ENCODE measurements around the gene HPF1. TPM values are rescaled to one million over a fixed set of nuclear protein-coding genes. Genes with fewer than 3 reads are reported as not detected.

Gene HPF1
- total and polyA plus RNA-seq, 10 donors, result 15.7 to 47.6 (median 22.4) TPM

- no peaks in the 10 kb centered on the region for H3K4me1 ChIP-seq
- TF ChIP-seq CTCF (IDR thresholded peaks at IDR 0.05 in 8 of 11, conservative IDR thresholded peaks at IDR 0.05 in 3 of 11) (no peak), POLR2A (IDR thresholded peaks at IDR 0.05) (no peak), POLR2AphosphoS5 (IDR thresholded peaks at IDR 0.05) (no peak)
- no peak for DNase-seq
- H3K27me3 ChIP-seq (replicated peaks in 1 of 7), result peaks cover 0 to 3% (median 0%) of the 10 kb centered on the region in 7 donors
- intact Hi-C loops (cut with DNase I; ENCODE audit: low total_unique reads), result no loop called here
- H3K36me3 ChIP-seq, result no peaks in the 10 kb centered on the region
- 89 to 97% (median 92%) methylated on average over 3 of the region's 3 CpGs for WGBS, 5 donors
- no peak overlapping the region for H3K27ac ChIP-seq
- H3K4me3 ChIP-seq, result no peak overlapping the region
- H3K9me3 ChIP-seq, result peaks cover 0 to under 1% (median 0%) of the 10 kb centered on the region in 8 donors
Observed at GRCh38 chr4:169800541-169800940, 42.8 kb upstream of the HPF1 start.

- TF ChIP-seq POLR2A (IDR thresholded peaks at IDR 0.05), result no peak
- TF ChIP-seq POLR2AphosphoS5 (IDR thresholded peaks at IDR 0.05), result no peak
- TF ChIP-seq CTCF (IDR thresholded peaks at IDR 0.05 in 8 of 11, conservative IDR thresholded peaks at IDR 0.05 in 3 of 11), result no peak
- 69 to 95% (median 80%) methylated on average over 4 of the region's 4 CpGs for WGBS, 5 donors
Observed at GRCh38 chr4:169799260-169799659, 41.5 kb upstream of the HPF1 start.

GRCh38 chr4:169795585-169795984, 37.8 kb upstream of the HPF1 start:
- DNase-seq, result no peak
- no peaks in the 10 kb centered on the region for H3K9me3 ChIP-seq
- H3K27me3 ChIP-seq (replicated peaks in 1 of 7), result peaks cover 0 to 17% (median 16%) of the 10 kb centered on the region in 7 donors
- intact Hi-C loops (cut with DNase I; ENCODE audit: low total_unique reads), result no loop called here
- no peak for TF ChIP-seq POLR2A (IDR thresholded peaks at IDR 0.05)
- no peak for TF ChIP-seq POLR2AphosphoS5 (IDR thresholded peaks at IDR 0.05)
- no peak for TF ChIP-seq CTCF (IDR thresholded peaks at IDR 0.05 in 8 of 11, conservative IDR thresholded peaks at IDR 0.05 in 3 of 11)
- peaks cover 0 to 13% (median 5%) of the 10 kb centered on the region in 6 donors for H3K4me1 ChIP-seq
- WGBS, 5 donors, result 48 to 68% (median 49%) methylated on average over 4 of the region's 4 CpGs
- H3K36me3 ChIP-seq, result no peaks in the 10 kb centered on the region
- no peak overlapping the region for H3K4me3 ChIP-seq
- no peak overlapping the region for H3K27ac ChIP-seq

More at GRCh38 chr4:169799260-169799659, 41.5 kb upstream of the HPF1 start:
- no peaks in the 10 kb centered on the region for H3K36me3 ChIP-seq
- no peaks in the 10 kb centered on the region for H3K9me3 ChIP-seq
- H3K4me3 ChIP-seq, result no peak overlapping the region
- peaks cover 0 to 3% (median 0%) of the 10 kb centered on the region in 7 donors for H3K27me3 ChIP-seq (replicated peaks in 1 of 7)
- H3K4me1 ChIP-seq, result no peaks in the 10 kb centered on the region
- DNase-seq, result no peak
- H3K27ac ChIP-seq, result no peak overlapping the region
- intact Hi-C loops (cut with DNase I; ENCODE audit: low total_unique reads), result no loop called here

- H3K4me1 ChIP-seq, result peaks cover 0 to 13% (median 5%) of the 10 kb centered on the region in 6 donors
- DNase-seq, result peak; percentile 77
- peak in 7 of 11 experiments; percentile 28 to 49 (median 35) for TF ChIP-seq CTCF (IDR thresholded peaks at IDR 0.05 in 8 of 11, conservative IDR thresholded peaks at IDR 0.05 in 3 of 11)
- no peak for TF ChIP-seq POLR2AphosphoS5 (IDR thresholded peaks at IDR 0.05)
- intact Hi-C loops (cut with DNase I; ENCODE audit: low total_unique reads), result no loop called here
- no peaks in the 10 kb centered on the region for H3K36me3 ChIP-seq
- H3K27me3 ChIP-seq (replicated peaks in 1 of 7), result peaks cover 0 to 50% (median 26%) of the 10 kb centered on the region in 7 donors
- 7 to 11% (median 8%) methylated on average over 29 of the region's 29 CpGs for WGBS, 5 donors
- H3K27ac ChIP-seq, result no peak overlapping the region
- no peaks in the 10 kb centered on the region for H3K9me3 ChIP-seq
- H3K4me3 ChIP-seq, result peak overlapping the region in 3 of 8 donors; percentile 7 to 41 (median 16)
Observed at GRCh38 chr4:169791527-169792156, 33.9 kb upstream of the HPF1 start.
